Dermis microvascular lymphatic vessel endothelial cell (primary cell): ENCODE measurements around the gene P4HA3. TPM values are rescaled to one million over a fixed set of nuclear protein-coding genes. Genes with fewer than 3 reads are reported as not detected.

Experiments used
- DNase-seq, 2 donors: peaks; one replicate each; pipeline versions ENCODE4 v3.0.0 to v3.0.0-alpha.2; 2010; ENCODE audit warnings: low read depth in 2 of 2
- total RNA-seq: library from RNA; depleted of rRNA; stranded (reverse); fragments of >200 nt; gene quantifications from 2 replicates; pipeline ENCODE4 v1.2.1, GENCODE V29; 2014

Gene P4HA3
- 48.3 and 77.2 TPM in 2 replicates for total RNA-seq

GRCh38 chr11:74311352-74311926 lies at the start of gene P4HA3:
TSS of gene P4HA3 (minus strand) at chr11:74311640. CDS start at chr11:74311611, 29 bp downstream.
- DNase-seq: peak in 1 of 2 donors; percentile 80

GRCh38 chr11:74357449-74357848 lies 46.0 kb upstream of the P4HA3 start:
- DNase-seq: no peak

DNA sequence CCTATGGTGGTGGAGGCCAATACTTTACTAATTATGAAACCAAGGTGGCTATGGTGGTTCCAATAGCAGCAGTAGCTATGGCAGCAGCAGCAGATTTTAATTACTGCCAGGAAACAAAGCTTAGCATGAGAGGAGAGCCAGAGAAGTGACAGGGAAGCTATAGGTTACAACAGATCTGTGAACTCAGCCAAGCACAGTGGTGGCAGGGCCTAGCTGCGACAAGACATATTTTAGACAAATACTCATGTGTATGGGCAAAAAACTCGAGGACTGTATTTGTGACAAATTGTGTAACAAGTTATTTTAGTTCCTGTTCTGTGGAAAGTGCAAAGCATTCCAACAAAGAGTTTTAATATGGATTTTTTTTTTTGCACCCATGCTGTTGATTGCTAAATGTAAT lies 44.2 kb upstream of the P4HA3 start:
- no peak for DNase-seq

- no peak for DNase-seq
These were observed 42.6 kb upstream of the P4HA3 start for GRCh38 chr11:74354036-74354435.

- DNase-seq: peak; percentile 53 to 75
These were observed 35.9 kb upstream of the P4HA3 start for GRCh38 chr11:74347381-74347780.

- no peak for DNase-seq
These were observed 34.0 kb upstream of the P4HA3 start for GRCh38 chr11:74345420-74345819.

GRCh38 chr11:74341921-74342320 lies 30.5 kb upstream of the P4HA3 start:
- peak; percentile 91 to 92 for DNase-seq

DNA sequence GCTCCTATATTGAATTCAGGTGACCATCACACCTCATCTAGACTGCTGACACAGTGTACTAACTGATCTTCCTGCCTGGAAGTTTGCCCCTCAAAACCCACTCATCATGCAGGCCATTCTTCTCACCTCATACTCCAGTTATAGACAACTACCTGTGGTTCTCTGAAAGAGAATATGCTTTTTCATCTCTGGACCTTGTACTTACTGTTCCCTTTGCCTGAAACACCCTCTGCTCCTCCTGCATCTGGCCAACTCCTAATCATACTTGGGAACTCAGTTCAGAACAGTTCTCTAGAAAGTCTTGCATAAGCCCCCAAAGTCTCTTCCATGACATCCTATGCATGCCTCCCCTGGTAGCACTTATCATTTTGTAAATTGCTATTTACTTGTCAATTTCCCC lies 28.2 kb upstream of the P4HA3 start:
- DNase-seq: no peak

GRCh38 chr11:74338963-74339362 lies 27.5 kb upstream of the P4HA3 start:
- no peak for DNase-seq

- no peak for DNase-seq
These were observed 21.8 kb upstream of the P4HA3 start for GRCh38 chr11:74333193-74333592.

DNA sequence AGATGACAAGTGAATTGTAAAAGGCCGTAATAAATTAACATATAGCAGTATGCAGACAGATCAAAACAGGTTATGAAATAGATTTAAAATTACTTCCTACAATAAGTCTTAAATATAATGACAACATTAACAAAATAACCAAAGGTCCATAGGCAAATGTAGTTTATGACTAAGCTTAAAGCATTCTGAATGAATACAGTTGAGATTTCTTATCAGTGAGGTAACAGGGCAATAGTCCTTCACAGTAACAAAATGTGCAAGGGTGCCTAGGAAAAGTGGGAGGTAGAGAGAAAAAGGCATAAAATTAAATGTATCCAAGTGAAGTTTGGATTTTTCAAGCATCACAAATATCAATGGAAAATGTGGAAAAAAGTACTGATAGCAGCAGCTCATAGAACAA lies 20.9 kb upstream of the P4HA3 start:
- no peak for DNase-seq

DNA sequence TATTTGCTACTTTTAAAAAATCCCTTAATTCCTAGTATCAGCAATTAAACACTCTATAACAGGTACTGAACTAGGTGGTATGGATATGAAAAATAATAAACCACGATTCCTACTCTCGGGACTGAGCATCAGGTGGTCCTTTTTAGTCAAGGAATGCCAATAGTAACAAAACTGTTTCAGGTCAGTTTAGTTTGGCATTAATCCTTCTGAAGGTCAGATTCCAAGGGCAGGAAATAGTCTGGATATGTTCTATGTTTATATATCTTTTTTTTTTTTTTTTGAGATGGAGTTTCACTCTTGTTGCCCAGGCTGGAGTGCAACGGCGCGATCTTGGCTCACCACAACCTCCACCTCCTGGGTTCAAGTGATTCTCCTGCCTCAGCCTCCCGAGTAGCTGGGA lies 19.6 kb upstream of the P4HA3 start:
- peak in 1 of 2 donors; percentile 87 for DNase-seq

DNA sequence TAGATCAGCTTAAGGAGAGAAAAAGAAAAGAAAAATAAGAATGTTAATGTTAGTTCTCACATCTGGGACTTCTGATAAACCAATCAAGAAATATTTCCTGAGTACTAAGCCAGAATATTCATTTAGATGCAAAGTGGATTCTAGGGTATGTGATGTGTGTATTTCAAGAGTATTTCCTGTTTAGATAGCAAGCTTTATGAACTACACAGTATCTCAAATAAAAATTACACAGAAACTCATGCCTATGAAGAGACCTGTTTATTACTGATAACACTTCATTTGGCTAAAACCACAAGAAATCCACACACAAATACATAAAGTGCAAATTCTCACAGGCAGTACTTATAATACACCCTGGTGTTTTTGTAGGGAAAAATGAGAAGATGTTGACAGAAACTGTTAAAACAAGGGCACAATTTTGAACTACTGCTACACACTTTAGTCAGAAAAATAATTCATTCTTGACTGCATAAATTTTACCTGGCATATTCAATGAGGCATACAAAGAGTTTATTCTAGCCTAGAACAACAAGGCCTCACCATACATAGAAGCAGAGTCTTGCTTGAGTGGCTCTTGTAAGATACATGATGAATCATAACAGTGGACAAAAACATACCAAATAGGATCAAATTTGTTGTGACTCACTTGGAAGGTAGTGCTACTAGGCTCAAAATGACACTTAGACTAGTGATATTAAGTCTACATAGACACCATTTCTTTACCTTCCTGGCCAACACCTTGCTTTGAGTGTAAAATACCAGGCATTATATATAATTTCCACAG lies 18.8 kb upstream of the P4HA3 start:
- DNase-seq: peak in 1 of 2 donors; percentile 77

GRCh38 chr11:74327076-74327475 lies 15.6 kb upstream of the P4HA3 start:
- peak in 1 of 2 donors; percentile 66 for DNase-seq

- DNase-seq: peak; percentile 58 to 95
These were observed 15.2 kb upstream of the P4HA3 start for GRCh38 chr11:74326665-74327064.

DNA sequence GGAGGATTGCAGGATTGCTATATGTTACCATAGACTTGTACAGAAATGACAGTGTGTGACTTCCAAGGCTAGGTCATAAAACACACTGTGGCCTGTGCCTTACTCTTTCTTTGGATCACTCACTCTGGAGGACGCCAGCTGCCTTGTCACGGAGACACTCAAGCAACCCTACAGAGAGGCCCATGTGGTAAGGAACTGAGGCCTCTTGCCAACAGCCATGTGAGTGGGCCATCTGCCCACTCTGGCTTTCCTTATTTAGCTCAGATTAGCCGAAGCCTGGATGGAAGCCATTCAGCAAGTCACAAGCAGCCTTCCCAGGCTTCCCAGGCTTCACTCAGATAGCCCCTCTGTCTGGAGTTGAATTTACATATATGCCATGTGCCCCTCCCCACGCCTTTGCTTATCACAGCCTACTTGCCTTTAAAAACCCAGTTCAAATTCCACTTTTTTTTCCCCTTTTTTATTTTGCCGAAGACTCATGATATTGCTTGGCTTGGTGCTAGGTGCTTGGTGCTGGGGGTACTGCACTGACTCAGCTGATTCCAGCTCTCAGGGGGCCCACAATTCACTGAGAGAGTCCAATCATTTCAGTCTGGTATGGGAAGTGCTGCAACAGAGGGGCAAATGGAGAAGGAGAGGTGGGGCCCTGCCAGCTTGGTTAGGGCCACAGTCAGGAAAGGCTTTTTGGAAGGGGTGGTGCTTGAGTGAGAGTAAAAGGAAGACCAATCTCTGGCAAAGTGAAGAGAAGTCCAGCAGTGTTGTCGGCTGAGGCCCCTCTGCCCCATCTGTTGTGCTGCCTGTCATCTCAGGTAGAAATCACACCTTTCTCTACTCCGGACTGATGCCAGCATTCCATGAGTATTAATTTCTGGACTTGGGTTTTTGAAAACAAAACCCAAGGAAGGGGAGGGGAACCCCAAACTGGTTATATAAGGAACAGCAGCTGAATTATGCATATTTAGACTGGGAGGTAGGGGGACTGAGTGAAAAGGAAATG lies 14.5 kb upstream of the P4HA3 start:
- peak in 1 of 2 donors; percentile 90 for DNase-seq

GRCh38 chr11:74322667-74323066 lies 11.2 kb upstream of the P4HA3 start:
- no peak for DNase-seq

DNA sequence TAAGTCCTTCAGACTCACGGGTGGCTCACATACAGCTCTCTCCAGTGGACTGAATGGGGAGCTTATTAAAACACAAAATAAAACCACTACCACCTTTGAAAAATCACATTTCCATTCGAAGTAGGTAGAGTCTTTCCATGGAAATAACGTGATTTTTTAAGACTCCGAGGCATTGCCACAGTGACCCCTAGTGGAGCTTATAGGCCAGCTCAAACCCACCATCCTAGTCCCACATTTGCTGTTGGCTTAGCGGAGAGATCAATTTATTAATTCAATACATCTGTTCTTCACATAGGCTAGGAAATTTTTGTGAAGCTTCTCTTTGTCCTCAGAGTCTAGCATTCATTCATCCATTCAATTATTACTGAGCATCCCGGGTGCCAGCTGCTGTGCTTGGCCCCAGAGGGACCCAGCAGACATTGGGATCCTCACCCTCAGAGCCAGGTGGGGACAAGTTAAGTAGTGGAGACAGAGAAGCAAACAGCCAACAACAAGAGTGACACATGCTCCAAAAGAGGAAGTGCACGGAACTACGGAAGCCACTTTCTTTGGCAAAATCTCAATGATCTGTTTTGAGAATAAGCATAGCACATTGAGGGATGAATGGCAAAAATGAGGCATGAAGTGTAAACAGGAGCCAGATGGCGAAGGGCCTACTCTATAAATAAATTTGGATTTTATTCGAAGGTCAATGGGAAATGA lies 10.2 kb upstream of the P4HA3 start:
- peak; percentile 99 to 100 for DNase-seq

DNA sequence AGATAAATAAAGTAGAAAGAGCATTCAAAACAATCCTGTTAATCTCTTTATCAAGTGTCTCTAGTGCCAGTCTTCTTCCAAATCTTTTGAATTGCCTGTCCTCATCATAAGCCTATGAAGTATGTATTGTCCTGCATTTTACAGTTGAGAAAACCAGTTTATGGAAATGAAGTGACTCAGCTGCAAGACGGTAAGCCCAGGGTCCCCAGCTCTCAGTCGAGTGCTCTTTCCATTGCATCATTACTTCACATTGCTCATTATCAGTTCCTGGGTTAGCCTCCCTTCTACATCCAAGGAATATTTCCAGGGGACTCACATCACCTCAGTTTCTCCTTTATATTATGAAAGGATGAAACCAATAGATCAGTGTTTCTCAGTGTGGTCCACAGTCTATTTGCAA lies 9.1 kb upstream of the P4HA3 start:
- DNase-seq: peak in 1 of 2 donors; percentile 46

DNA sequence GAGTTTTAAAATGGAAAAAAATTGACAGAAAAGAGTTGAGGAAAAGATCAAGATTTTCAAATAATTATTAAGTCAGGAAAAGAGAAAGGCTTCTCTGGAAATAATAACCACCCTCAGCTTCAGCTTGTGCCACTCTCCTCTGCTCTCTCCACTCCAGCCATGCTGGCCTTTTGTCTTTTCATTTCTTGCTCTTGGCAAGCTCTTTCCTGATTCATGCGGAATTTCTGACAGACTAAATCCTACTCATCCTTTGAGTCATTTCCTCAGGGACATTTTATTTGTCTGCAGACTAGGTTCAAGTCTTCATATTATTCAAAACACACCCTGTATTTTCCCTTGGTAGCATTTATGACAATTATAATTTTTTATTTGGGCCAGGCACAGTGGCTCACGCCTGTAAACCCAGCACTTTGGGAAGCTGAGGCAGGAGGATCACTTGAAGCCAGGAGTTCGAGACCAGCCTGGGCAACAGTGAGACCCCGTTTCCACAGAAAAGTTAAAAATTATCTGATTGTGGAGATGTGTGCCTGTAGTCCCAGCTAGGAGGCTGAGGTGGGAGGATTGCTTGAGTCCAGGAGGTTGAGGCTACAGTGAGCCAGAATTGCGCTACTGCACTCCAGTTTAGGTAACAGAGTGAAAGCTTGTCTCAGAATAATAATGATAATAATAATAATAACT lies 7.8 kb upstream of the P4HA3 start:
- DNase-seq: peak; percentile 97 to 98
